Neuron (in vitro differentiated cells): ENCODE measurements around the gene CHRM4.
A peak's percentile ranks its signal among the peaks of the same experiment; 100 is the strongest.

Experiments
- H2AFZ ChIP-seq: one replicate; pipeline ENCODE4 v1.6.1; 2013; ENCODE audit warnings: low read depth, mild to moderate bottlenecking, inconsistent platforms, low read length, moderate library complexity
- H3K27me3 ChIP-seq: one replicate; pipeline ENCODE4 v1.6.1; 2013; ENCODE audit warnings: low read length; ENCODE audit not compliant: insufficient read depth
- H3K36me3 ChIP-seq: one replicate; pipeline ENCODE4 v1.6.1; 2013; ENCODE audit warnings: low read length; ENCODE audit not compliant: insufficient read depth
- H3K4me1 ChIP-seq: one replicate; pipeline ENCODE4 v1.6.1; 2013; ENCODE audit warnings: low read length; ENCODE audit not compliant: insufficient read depth
- H3K4me3 ChIP-seq: 2 replicates; pipeline ENCODE4 v1.5.1; 2013; ENCODE audit warnings: mild to moderate bottlenecking, low read length, moderate library complexity
- H3K9me3 ChIP-seq: one replicate; pipeline ENCODE4 v1.6.1; 2013; ENCODE audit warnings: low read length

The CHRM4 gene

DNA sequence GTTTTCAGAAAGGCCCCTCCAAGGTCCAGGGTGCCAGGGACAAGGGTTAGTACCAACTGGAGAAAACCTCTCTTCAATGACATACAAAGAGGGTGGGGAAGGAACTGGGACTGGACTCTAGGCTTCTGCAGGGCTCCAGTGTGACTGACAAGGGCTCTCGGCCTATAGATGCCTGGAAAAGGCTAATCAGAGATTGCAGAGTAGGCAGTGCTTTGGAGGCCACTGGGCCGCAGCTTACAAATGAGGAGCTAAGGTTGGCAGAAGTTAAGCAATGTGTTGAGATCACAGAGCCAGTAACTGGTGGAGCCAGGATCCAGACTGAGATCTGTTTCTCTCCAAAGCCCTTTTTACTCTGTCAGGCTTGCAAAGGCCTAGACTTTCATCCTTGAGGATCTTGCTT, 51.8 kb downstream of the CHRM4 start:
- H3K4me3 ChIP-seq = no peak overlapping the region
- H3K27me3 ChIP-seq = peaks cover 3% of the 10 kb centered on the region
- no peaks in the 10 kb centered on the region for H3K9me3 ChIP-seq
- H3K36me3 ChIP-seq = no peaks in the 10 kb centered on the region
- H2AFZ ChIP-seq = no peak overlapping the region
- peaks cover 24% of the 10 kb centered on the region for H3K4me1 ChIP-seq

- Histone ChIP-seq H3K27me3 (peaks cover 10% of the 10 kb centered on the region), H3K9me3 (no peaks in the 10 kb centered on the region), H3K36me3 (no peaks in the 10 kb centered on the region), H3K4me1 (peaks cover 24% of the 10 kb centered on the region), H2AFZ (peak overlapping the region; percentile 51), H3K4me3 (peak overlapping the region; percentile 20)
These were observed 52.4 kb downstream of the CHRM4 start for GRCh38 chr11:46338988-46339666.

GRCh38 chr11:46338636-46338987, 53.0 kb downstream of the CHRM4 start:
- Histone ChIP-seq H3K36me3 (no peaks in the 10 kb centered on the region), H3K27me3 (peaks cover 15% of the 10 kb centered on the region), H3K4me1 (peaks cover 24% of the 10 kb centered on the region), H3K9me3 (no peaks in the 10 kb centered on the region), H2AFZ (peak overlapping the region; percentile 51), H3K4me3 (peak overlapping the region; percentile 20)

- H3K4me3 ChIP-seq = no peak overlapping the region
- peaks cover 23% of the 10 kb centered on the region for H3K27me3 ChIP-seq
- no peaks in the 10 kb centered on the region for H3K36me3 ChIP-seq
- H2AFZ ChIP-seq = no peak overlapping the region
- H3K4me1 ChIP-seq = peaks cover 24% of the 10 kb centered on the region
- no peaks in the 10 kb centered on the region for H3K9me3 ChIP-seq
These were observed 53.8 kb downstream of the CHRM4 start for GRCh38 chr11:46337626-46338345.

DNA sequence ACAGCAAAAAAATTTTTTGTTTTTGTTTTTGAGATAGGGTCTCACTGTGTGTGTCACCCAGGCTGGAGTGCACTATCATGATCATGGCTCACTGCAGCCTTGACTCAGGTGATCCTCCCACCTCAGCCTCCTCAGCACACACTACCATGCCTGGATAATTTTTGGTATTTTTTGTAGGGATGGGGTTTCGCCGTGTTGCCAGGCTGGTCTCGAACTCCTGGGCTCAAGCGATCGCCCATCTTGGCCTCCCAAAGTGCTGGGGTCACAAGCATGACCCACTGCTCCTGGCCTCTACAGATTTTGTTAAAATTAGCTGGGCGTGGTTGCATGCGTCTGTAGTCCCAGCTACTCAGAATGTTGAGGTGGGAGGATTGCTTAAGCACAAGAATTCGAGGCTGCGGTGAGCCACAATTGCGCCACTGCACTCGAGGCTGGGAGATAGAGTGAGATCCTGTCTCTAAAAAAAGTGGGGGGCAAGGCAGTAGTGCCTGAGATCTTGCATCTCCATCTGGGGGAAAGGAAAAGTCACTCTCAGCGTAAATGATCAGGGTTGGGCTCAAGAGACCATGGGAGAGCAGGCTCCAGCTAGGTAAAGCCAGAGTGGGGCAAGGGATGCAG, 54.9 kb downstream of the CHRM4 start:
- Histone ChIP-seq H3K27me3 (peaks cover 34% of the 10 kb centered on the region), H2AFZ (no peak overlapping the region), H3K4me3 (no peak overlapping the region), H3K9me3 (no peaks in the 10 kb centered on the region), H3K4me1 (peaks cover 34% of the 10 kb centered on the region), H3K36me3 (no peaks in the 10 kb centered on the region)

DNA sequence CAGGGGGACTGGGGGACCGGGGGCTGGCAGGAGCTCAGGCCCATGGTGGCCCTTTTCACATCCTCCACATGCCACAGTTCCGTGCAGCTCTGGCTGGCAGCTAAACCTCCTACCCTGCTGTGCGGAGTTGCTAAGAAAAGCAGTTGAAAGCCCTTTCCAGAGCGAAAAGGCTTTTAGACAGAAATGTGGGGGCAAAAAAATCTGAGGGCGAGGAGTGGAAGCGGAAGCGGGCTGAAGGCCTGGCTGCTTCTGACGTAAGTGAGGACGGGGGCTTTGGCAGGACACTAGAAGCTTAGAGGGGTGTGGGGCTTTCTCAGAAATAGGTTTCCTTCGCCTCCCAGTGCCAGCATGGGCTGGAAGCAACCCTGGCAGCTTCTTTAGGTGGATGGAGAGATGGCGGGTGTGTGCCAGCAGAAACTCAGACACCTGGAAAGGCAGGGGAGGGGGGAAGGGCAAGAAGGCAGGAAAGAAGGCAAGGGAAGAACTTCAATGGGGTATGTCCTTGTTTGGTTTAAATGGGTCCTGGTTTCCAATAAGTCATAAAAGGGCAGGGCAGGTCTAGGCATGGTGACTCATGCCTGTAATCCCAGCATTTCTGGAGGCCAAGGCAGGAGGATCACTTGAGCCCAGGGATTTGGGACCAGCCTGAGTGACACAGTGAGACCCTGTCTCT, 55.5 kb downstream of the CHRM4 start:
- peaks cover 40% of the 10 kb centered on the region for H3K4me1 ChIP-seq

GRCh38 chr11:46335271-46335670, 56.3 kb downstream of the CHRM4 start:
- Histone ChIP-seq H2AFZ (no peak overlapping the region), H3K36me3 (no peaks in the 10 kb centered on the region), H3K4me1 (peaks cover 47% of the 10 kb centered on the region), H3K4me3 (no peak overlapping the region), H3K9me3 (no peaks in the 10 kb centered on the region), H3K27me3 (peaks cover 43% of the 10 kb centered on the region)

More for the DNA sequence above, 55.5 kb downstream of the CHRM4 start:
- H3K27me3 ChIP-seq = peaks cover 41% of the 10 kb centered on the region
- no peaks in the 10 kb centered on the region for H3K36me3 ChIP-seq
- no peak overlapping the region for H3K4me3 ChIP-seq
- no peak overlapping the region for H2AFZ ChIP-seq
- H3K9me3 ChIP-seq = no peaks in the 10 kb centered on the region

DNA sequence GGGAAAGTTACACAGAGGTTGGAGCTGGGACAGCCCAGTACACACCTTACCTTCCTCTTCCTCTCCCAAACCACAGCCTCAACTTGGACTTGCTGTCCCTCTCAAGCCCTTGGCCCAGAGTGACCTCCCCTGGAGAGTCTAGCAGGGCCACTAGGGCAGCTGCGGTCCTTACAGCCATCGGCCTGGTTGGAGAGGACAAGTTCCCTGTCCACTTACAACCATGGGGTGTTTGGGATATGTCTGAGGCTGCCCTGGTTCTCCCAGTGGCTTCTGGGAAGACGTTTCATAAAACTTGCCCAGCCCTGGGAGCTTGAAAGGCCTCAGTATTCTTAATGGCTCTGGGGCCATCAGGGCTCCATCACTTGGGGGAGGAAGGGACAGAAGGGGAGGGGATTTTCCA, 57.4 kb downstream of the CHRM4 start:
- Histone ChIP-seq H3K4me3 (no peak overlapping the region), H3K27me3 (peaks cover 50% of the 10 kb centered on the region), H3K4me1 (peaks cover 47% of the 10 kb centered on the region), H2AFZ (no peak overlapping the region), H3K9me3 (no peaks in the 10 kb centered on the region), H3K36me3 (no peaks in the 10 kb centered on the region)
